HG03064 (cell line): ENCODE results near the gene CFH.
A peak's percentile ranks its signal among the peaks of the same experiment; 100 is the strongest.
"Not testable (repeated sequence)": the region's sequence is repeated elsewhere in the genome, so short reads cannot be mapped to it uniquely, and the experiment has no call there.

Experiments
- ATAC-seq: cut with Tn5 transposase; IDR thresholded peaks from one replicate; pipeline ENCODE4 v1.9.1; 2021; ENCODE audit warnings: low read depth; ENCODE audit not compliant: unreplicated experiment

The CFH gene

GRCh38 chr1:196738730-196739129 is 86.9 kb downstream of the CFH start:
- ATAC-seq, result no peak

GRCh38 chr1:196743244-196743643 is 91.4 kb downstream of the CFH start:
- ATAC-seq, result peak; percentile 70

- not testable (repeated sequence) for ATAC-seq
Measured at GRCh38 chr1:196765019-196765740, 113.3 kb downstream of the CFH start.

GRCh38 chr1:196769823-196770222 is 118.0 kb downstream of the CFH start:
- not testable (repeated sequence) for ATAC-seq

GRCh38 chr1:196773713-196774112 is 121.9 kb downstream of the CFH start:
- no peak for ATAC-seq

- ATAC-seq, result no peak
Measured at GRCh38 chr1:196774175-196774574, 122.3 kb downstream of the CFH start.

- peak; percentile 81 for ATAC-seq
Measured at GRCh38 chr1:196774603-196775002, 122.8 kb downstream of the CFH start, which contains the start of gene CFHR3. CFHR3 (plus strand) TSS chr1:196774840; CDS start chr1:196774887, 47 bp downstream.

- no peak for ATAC-seq
Measured at GRCh38 chr1:196777603-196778002, 125.8 kb downstream of the CFH start.

- ATAC-seq, result no peak
Measured at GRCh38 chr1:196779093-196779492, 127.2 kb downstream of the CFH start.

GRCh38 chr1:196791252-196791651 is 139.4 kb downstream of the CFH start:
- not testable (repeated sequence) for ATAC-seq

- ATAC-seq, result not testable (repeated sequence)
Measured at GRCh38 chr1:196794103-196794502, 142.3 kb downstream of the CFH start.
